Neuronal stem cell (in vitro differentiated cells): Measurements from ENCODE around the gene STAG1.

Experiments
- DNase-seq: peaks from one replicate; pipeline ENCODE4 v3.0.0-alpha.2; 2013; ENCODE audit warnings: low spot score
- H2AFZ ChIP-seq: one replicate; pipeline ENCODE4 v1.6.1; 2013; ENCODE audit warnings: mild to moderate bottlenecking, low read length, inconsistent platforms
- H2AK5ac ChIP-seq: 2 replicates; pipeline ENCODE4 v1.6.1; 2013; ENCODE audit warnings: low read depth, mild to moderate bottlenecking, inconsistent platforms, low read length, moderate library complexity, mixed read lengths
- H2BK120ac ChIP-seq: 2 replicates; pipeline ENCODE4 v1.6.1; 2013; ENCODE audit warnings: low read depth, mild to moderate bottlenecking, inconsistent platforms, low read length, moderate library complexity, mixed read lengths
- H2BK12ac ChIP-seq: one replicate; pipeline ENCODE4 v1.6.1; 2013; ENCODE audit warnings: low read length, inconsistent platforms
- H2BK15ac ChIP-seq: 2 replicates; pipeline ENCODE4 v1.6.1; 2013; ENCODE audit warnings: mild to moderate bottlenecking, low read length, inconsistent platforms, mixed read lengths
- H2BK5ac ChIP-seq: one replicate; pipeline ENCODE4 v1.6.1; 2013; ENCODE audit warnings: inconsistent platforms, mild to moderate bottlenecking, low read length, moderate library complexity
- H3K14ac ChIP-seq: one replicate; pipeline ENCODE4 v1.6.1; 2013; ENCODE audit warnings: low read length, inconsistent platforms
- H3K18ac ChIP-seq: 2 replicates; pipeline ENCODE4 v1.6.1; 2013; ENCODE audit warnings: low read length, inconsistent platforms
- H3K23ac ChIP-seq: 2 replicates; pipeline ENCODE4 v1.6.1; 2013; ENCODE audit warnings: low read depth, mild to moderate bottlenecking, mixed read lengths, low read length, inconsistent platforms; ENCODE audit not compliant: poor library complexity
- H3K27ac ChIP-seq: replicated peaks from 3 replicates; pipeline ENCODE4 v1.5.1; 2013; ENCODE audit warnings: low read length, inconsistent platforms
- H3K27me3 ChIP-seq, 3 experiments: 2 replicates each; pipeline ENCODE4 v1.6.1; 2013; ENCODE audit warnings: low read length in 3 of 3, mild to moderate bottlenecking in 2 of 3, inconsistent platforms in 1 of 3, low read depth in 1 of 3, mixed read lengths in 1 of 3, moderate library complexity in 1 of 3; ENCODE audit not compliant: control insufficient read depth in 3 of 3, insufficient read depth in 3 of 3
- H3K36me3 ChIP-seq, 2 donors: replicated peaks in 1 of 2; 2 replicates each; pipeline ENCODE4 v1.6.1; 2013; ENCODE audit warnings: low read length in 2 of 2; ENCODE audit not compliant: control insufficient read depth in 2 of 2, insufficient read depth in 2 of 2
- H3K4ac ChIP-seq: 2 replicates; pipeline ENCODE4 v1.6.1; 2013; ENCODE audit warnings: inconsistent platforms, mild to moderate bottlenecking, low read length, moderate library complexity
- H3K4me1 ChIP-seq, 2 donors: 1 replicate in 1 of 2; 2 replicates in 1 of 2; pipeline ENCODE4 v1.6.1; 2013; ENCODE audit warnings: low read length in 2 of 2, low read depth in 1 of 2; ENCODE audit not compliant: control insufficient read depth in 2 of 2, insufficient read depth in 1 of 2
- H3K4me2 ChIP-seq: one replicate; pipeline ENCODE4 v1.6.1; 2013; ENCODE audit warnings: mild to moderate bottlenecking, low read length, inconsistent platforms; ENCODE audit not compliant: insufficient read depth, poor library complexity, severe bottlenecking
- H3K4me3 ChIP-seq, 2 donors: 2 replicates each; pipeline ENCODE4 v1.5.1; 2013; ENCODE audit warnings: low read length in 2 of 2, mild to moderate bottlenecking in 2 of 2, inconsistent platforms in 1 of 2, moderate library complexity in 1 of 2
- H3K79me1 ChIP-seq: one replicate; pipeline ENCODE4 v1.6.1; 2013; ENCODE audit warnings: low read depth, mild to moderate bottlenecking, inconsistent platforms, low read length, moderate library complexity
- H3K9ac ChIP-seq: one replicate; pipeline ENCODE4 v1.6.1; 2013; ENCODE audit warnings: mild to moderate bottlenecking, low read depth, low read length, inconsistent platforms; ENCODE audit not compliant: poor library complexity
- H3K9me3 ChIP-seq, 2 donors: replicated peaks in 1 of 2; 2 replicates each; pipeline versions ENCODE3 to v1.6.1; 2013; ENCODE audit warnings: low read length in 2 of 2, mild to moderate bottlenecking in 2 of 2, inconsistent platforms in 1 of 2, low read depth in 1 of 2, mixed read lengths in 1 of 2, moderate library complexity in 1 of 2; ENCODE audit not compliant: control insufficient read depth in 2 of 2, insufficient read depth in 1 of 2
- H4K8ac ChIP-seq: one replicate; pipeline ENCODE4 v1.6.1; 2013; ENCODE audit warnings: low read depth, mild to moderate bottlenecking, inconsistent platforms, low read length, moderate library complexity
- H4K91ac ChIP-seq: one replicate; pipeline ENCODE4 v1.6.1; 2013; ENCODE audit warnings: low read length, low read depth, mild to moderate bottlenecking, inconsistent platforms; ENCODE audit not compliant: poor library complexity
- WGBS, 2 donors: extraction: QIAGEN DNeasy Blood & Tissue Kit; methylation state at CpG; one replicate each; pipeline ENCODE4 v1.1.7; 2013; ENCODE audit warnings: missing lambda C conversion rate in 2 of 2, mixed read lengths in 1 of 2; ENCODE audit not compliant: insufficient read length in 2 of 2, insufficient replicate concordance in 1 of 2; ENCODE audit errors: extremely low coverage in 2 of 2; 5-methylcytosine and 5-hydroxymethylcytosine counted together

The STAG1 gene

DNA sequence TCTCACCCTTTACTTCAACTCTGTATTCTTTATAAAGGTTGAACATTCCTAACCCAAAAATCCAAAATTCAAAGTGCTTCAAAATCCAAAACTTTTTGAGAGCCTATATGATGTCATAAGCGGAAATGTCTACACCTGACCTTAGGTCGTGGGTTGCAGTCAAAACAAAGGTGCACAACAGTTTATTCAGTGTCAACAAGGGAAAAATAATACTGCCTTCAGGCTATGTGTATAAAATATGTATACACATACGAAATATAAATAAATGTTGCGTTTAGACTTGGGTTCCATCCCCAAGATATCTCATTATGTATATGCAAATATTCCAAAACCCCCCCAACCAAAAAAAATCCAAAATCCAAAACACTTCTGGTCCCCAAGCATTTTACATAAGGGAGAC lies 90.9 kb downstream of the STAG1 start:
- H4K91ac ChIP-seq, result no peak overlapping the region
- H3K4ac ChIP-seq, result no peak overlapping the region
- H2AK5ac ChIP-seq, result no peak overlapping the region
- H3K4me3 ChIP-seq, result no peak overlapping the region
- no CpG with 5 or more reads among the region's 4 CpGs for WGBS, 2 donors
- H2BK12ac ChIP-seq, result no peak overlapping the region
- H3K9me3 ChIP-seq, result no peaks in the 10 kb centered on the region
- H2BK120ac ChIP-seq, result no peak overlapping the region
- no peaks in the 10 kb centered on the region for H3K27me3 ChIP-seq
- H3K27ac ChIP-seq, result no peak overlapping the region
- no peak overlapping the region for H4K8ac ChIP-seq
- no peak for DNase-seq
- no peak overlapping the region for H3K18ac ChIP-seq
- H3K4me2 ChIP-seq, result no peak overlapping the region
- H3K79me1 ChIP-seq, result peaks cover 3% of the 10 kb centered on the region
- no peak overlapping the region for H2BK15ac ChIP-seq
- no peak overlapping the region for H2AFZ ChIP-seq
- no peak overlapping the region for H3K23ac ChIP-seq
- no peak overlapping the region for H2BK5ac ChIP-seq
- H3K9ac ChIP-seq, result no peak overlapping the region
- no peaks in the 10 kb centered on the region for H3K36me3 ChIP-seq
- H3K4me1 ChIP-seq, result peaks cover 0 to 17% of the 10 kb centered on the region in 2 donors
- H3K14ac ChIP-seq, result no peak overlapping the region

DNA sequence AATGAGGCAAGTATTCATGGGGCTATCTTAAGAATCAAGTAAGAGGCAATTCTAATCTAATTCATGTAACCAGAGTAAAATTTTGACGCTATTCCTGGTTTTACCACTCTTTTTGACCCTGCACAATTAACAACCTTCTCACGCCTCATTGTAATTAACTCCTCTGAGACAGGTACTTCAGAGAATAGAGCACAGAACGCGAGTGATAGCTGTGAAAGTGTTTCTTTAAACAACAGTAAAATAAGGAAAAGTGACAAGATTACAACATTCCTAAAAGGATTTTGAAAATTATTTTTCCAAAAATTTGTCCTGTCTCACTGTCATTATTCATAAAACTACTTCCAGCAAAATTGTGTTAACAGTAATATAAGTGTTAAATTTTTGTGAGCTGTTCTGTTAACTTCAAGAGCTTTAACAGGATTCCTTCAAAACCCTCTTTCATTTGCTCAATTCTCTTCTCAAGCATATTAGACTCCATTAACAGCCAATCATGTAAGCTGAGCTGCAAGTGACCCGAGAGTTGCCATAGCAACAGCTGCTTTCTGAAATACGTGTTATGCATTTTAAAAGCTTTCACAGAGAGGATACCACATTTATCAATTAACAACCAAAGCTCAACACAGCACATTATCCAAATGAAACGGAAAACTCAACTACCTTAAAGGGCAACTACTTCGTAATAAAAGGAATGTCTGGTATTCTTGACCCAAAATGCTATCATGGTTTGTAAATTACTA lies 93.1 kb downstream of the STAG1 start:
- no peak overlapping the region for H2BK12ac ChIP-seq
- H3K9ac ChIP-seq, result no peak overlapping the region
- no peak overlapping the region for H2BK120ac ChIP-seq
- WGBS, 2 donors, result no CpG with 5 or more reads among the region's 8 CpGs
- no peak overlapping the region for H2BK5ac ChIP-seq
- H4K91ac ChIP-seq, result no peak overlapping the region
- H3K79me1 ChIP-seq, result peaks cover 3% of the 10 kb centered on the region
- no peak overlapping the region for H3K23ac ChIP-seq
- H3K36me3 ChIP-seq, result no peaks in the 10 kb centered on the region
- no peak overlapping the region for H3K4me3 ChIP-seq
- no peak overlapping the region for H3K14ac ChIP-seq
- H3K9me3 ChIP-seq, result peaks cover 0 to 14% of the 10 kb centered on the region in 2 donors
- H3K18ac ChIP-seq, result no peak overlapping the region
- H3K4me2 ChIP-seq, result no peak overlapping the region
- H3K4ac ChIP-seq, result no peak overlapping the region
- peak; percentile 26 for DNase-seq
- no peak overlapping the region for H3K27ac ChIP-seq
- no peak overlapping the region for H2BK15ac ChIP-seq
- H4K8ac ChIP-seq, result no peak overlapping the region
- peak overlapping the region; percentile 26 for H2AFZ ChIP-seq
- H3K4me1 ChIP-seq, result peaks cover 0 to 14% of the 10 kb centered on the region in 2 donors
- no peak overlapping the region for H2AK5ac ChIP-seq
- H3K27me3 ChIP-seq, result no peaks in the 10 kb centered on the region

DNA sequence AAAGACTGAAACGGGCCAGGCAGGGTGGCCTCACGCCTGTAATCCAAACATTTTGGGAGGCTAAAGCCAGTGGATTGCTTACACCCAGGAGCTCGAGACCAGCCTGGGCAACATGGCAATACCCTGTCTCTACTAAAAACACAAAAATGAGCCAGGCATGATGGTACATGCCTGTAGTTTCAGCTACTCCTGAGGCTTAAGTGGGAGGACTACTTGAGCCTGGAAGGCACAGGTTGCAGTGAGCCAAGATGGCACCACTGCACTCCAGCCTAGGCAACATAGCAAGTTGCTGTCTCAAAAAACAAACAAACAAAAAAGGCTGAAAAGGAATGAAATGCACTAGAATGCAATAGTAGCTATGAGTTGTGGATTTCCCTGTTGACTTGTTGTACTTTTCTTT lies 94.7 kb downstream of the STAG1 start:
- no CpG with 5 or more reads among the region's 3 CpGs for WGBS, 2 donors
- DNase-seq, result no peak
- Histone ChIP-seq H3K4me3 (no peak overlapping the region), H2BK5ac (no peak overlapping the region), H3K27ac (no peak overlapping the region), H4K91ac (no peak overlapping the region), H4K8ac (no peak overlapping the region), H3K4me1 (peaks cover 0 to 14% of the 10 kb centered on the region in 2 donors), H2BK12ac (no peak overlapping the region), H3K18ac (peak overlapping the region; percentile 58), H3K23ac (no peak overlapping the region), H3K4ac (no peak overlapping the region), H3K9ac (no peak overlapping the region), H2AFZ (no peak overlapping the region), H2BK15ac (no peak overlapping the region), H3K79me1 (peaks cover 3% of the 10 kb centered on the region), H3K14ac (no peak overlapping the region), H2AK5ac (no peak overlapping the region), H3K9me3 (peaks cover 2 to 24% of the 10 kb centered on the region in 2 donors), H2BK120ac (no peak overlapping the region), H3K27me3 (no peaks in the 10 kb centered on the region), H3K4me2 (no peak overlapping the region), H3K36me3 (no peaks in the 10 kb centered on the region)

DNA sequence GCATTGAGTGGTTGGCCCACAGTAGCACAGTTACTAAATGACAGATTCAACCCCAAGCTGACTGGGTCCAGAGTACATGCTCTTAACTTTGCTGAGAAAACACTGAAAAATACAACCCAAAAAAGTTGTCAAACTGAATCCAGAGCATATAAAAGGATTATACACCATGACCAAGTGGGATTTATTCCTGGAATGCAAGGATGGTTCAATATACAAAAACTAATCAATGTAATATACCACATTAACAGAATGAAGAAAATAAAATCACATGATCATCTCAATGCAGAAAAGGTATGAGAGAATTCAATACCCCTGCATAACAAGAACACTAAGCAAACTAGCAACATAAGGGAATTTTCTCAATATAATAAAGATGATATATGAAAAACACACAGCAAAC lies 98.5 kb downstream of the STAG1 start:
- Histone ChIP-seq H4K8ac (no peak overlapping the region), H3K18ac (no peak overlapping the region), H3K4me3 (no peak overlapping the region), H3K23ac (no peak overlapping the region), H3K9me3 (peaks cover 2 to 24% of the 10 kb centered on the region in 2 donors), H3K9ac (no peak overlapping the region), H3K4me2 (no peak overlapping the region), H2BK5ac (no peak overlapping the region), H2BK15ac (no peak overlapping the region), H2AK5ac (no peak overlapping the region), H2BK12ac (no peak overlapping the region), H3K14ac (no peak overlapping the region), H3K27me3 (no peaks in the 10 kb centered on the region), H3K4ac (no peak overlapping the region), H3K36me3 (no peaks in the 10 kb centered on the region), H2BK120ac (no peak overlapping the region), H4K91ac (no peak overlapping the region), H3K4me1 (peaks cover 0 to 3% of the 10 kb centered on the region in 2 donors), H3K79me1 (peaks cover 3% of the 10 kb centered on the region), H3K27ac (no peak overlapping the region), H2AFZ (no peak overlapping the region)
- DNase-seq, result no peak
